GM12874 (cell line): Measurements from ENCODE around the gene KCNK18.

ENCODE experiments used
- TF ChIP-seq, protein P1 (sequence below): IDR thresholded peaks from 2 replicates; pipeline ENCODE4 v1.5.1; 2011; ENCODE audit warnings: low read depth, mild to moderate bottlenecking, control low read depth, low read length, moderate library complexity; ENCODE audit not compliant: insufficient read depth

The KCNK18 gene

GRCh38 chr10:117216611-117217195 lies 19.4 kb downstream of the KCNK18 start:
- TF ChIP-seq, protein P1, sequence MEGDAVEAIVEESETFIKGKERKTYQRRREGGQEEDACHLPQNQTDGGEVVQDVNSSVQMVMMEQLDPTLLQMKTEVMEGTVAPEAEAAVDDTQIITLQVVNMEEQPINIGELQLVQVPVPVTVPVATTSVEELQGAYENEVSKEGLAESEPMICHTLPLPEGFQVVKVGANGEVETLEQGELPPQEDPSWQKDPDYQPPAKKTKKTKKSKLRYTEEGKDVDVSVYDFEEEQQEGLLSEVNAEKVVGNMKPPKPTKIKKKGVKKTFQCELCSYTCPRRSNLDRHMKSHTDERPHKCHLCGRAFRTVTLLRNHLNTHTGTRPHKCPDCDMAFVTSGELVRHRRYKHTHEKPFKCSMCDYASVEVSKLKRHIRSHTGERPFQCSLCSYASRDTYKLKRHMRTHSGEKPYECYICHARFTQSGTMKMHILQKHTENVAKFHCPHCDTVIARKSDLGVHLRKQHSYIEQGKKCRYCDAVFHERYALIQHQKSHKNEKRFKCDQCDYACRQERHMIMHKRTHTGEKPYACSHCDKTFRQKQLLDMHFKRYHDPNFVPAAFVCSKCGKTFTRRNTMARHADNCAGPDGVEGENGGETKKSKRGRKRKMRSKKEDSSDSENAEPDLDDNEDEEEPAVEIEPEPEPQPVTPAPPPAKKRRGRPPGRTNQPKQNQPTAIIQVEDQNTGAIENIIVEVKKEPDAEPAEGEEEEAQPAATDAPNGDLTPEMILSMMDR = peak; percentile 100

DNA sequence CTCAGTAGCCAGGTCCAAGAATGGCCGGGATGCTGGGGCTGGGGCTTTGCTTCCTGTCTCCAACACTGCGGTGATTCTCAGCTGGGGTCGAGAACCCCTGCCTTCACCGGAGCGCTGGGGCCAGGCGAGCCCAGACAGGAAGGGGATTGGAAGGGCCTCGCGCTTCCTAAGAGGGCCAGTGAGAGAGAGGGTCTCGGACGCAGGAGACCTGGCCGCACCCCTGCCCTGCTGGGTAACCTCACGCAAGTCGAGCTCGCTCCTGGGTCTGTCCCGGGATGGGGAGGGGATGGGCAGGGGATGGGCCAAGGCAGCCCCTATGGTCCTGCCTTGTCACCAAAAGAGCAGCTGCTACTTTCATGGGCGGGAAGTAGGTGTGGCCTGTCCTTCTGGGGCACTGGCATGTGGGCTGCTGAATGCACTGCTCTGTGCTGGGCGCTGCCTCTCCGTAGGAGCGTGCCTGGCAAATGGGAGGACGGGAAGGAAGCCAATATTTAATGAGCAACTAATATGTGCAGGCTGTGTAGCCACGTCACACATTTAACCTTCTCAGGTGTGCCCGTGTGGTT lies 20.0 kb downstream of the KCNK18 start:
- TF ChIP-seq, protein P1 = no peak

- TF ChIP-seq, protein P1 = no peak
These were observed 21.4 kb downstream of the KCNK18 start for GRCh38 chr10:117218654-117219053.

GRCh38 chr10:117221156-117221711 lies 23.9 kb downstream of the KCNK18 start:
- TF ChIP-seq, protein P1 = no peak

DNA sequence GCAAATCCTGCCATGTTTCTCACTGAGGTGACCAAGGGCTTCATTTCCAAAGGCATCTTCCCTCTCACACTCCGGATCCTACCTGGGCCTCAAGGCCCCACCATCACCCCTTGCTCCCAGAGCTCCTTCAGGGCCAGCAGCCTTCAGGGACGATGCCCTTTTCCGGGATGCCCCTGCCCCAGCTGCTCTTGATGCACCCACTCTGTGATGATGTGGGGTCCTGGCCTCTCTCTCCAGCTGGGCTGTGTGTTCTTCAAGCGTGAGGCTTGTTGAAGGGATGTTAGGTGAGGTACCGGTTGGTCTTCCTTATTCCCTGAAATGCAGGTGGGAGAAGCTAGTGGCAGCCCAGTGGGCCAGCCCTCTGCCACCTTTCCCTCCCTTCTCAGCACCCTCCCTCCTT lies 25.3 kb downstream of the KCNK18 start:
- TF ChIP-seq, protein P1 = no peak

- TF ChIP-seq, protein P1 = no peak
These were observed 25.8 kb downstream of the KCNK18 start for GRCh38 chr10:117222976-117223692.

- TF ChIP-seq, protein P1 = no peak
These were observed 26.6 kb downstream of the KCNK18 start for GRCh38 chr10:117223693-117224430.
